ENCODE measurements around the gene CDC42BPA. TPM values are rescaled to one million over a fixed set of nuclear protein-coding genes. Genes with fewer than 3 reads are reported as not detected.
A peak's percentile ranks its signal among the peaks of the same experiment; 100 is the strongest.

CDC42BPA gene
- total RNA-seq, 1 experiment from 2014 or later, result 102 TPM

GRCh38 chr1:227328405-227329019 is 10.2 kb upstream of the CDC42BPA start:
- Mint-ChIP-seq H3K36me3 (ENCODE audit: insufficient read depth, unreplicated experiment) (no peaks in the 10 kb centered on the region), H3K4me3 (ENCODE audit: unreplicated experiment) (no peak overlapping the region), H3K27me3 (ENCODE audit: insufficient read depth, unreplicated experiment) (no peaks in the 10 kb centered on the region), H3K4me1 (ENCODE audit: insufficient read depth, unreplicated experiment) (peaks cover 4% of the 10 kb centered on the region), H3K27ac (ENCODE audit: low read depth, unreplicated experiment) (no peak overlapping the region), H3K9me3 (ENCODE audit: unreplicated experiment) (peaks cover 16% of the 10 kb centered on the region)
- BruUV-seq (replicated peaks), result no TSS peak
- intact Hi-C loops (cut with micrococcal nuclease), result no loop called here
- ChIA-PET CTCF (interaction anchor here (0.5 to 2.0 kb wide), 4 partner anchors 10 to 94 kb away, joined by 3 to 7 read pairs (median 4); partner anchors contain the start of gene CDC42BPA), POLR2A (interaction anchor here (0.6 to 2.7 kb wide), 6 partner anchors 9 to 388 kb away, joined by 3 to 16 read pairs (median 4); no protein-coding TSS in a partner anchor)
- TF ChIP-seq, protein P1, sequence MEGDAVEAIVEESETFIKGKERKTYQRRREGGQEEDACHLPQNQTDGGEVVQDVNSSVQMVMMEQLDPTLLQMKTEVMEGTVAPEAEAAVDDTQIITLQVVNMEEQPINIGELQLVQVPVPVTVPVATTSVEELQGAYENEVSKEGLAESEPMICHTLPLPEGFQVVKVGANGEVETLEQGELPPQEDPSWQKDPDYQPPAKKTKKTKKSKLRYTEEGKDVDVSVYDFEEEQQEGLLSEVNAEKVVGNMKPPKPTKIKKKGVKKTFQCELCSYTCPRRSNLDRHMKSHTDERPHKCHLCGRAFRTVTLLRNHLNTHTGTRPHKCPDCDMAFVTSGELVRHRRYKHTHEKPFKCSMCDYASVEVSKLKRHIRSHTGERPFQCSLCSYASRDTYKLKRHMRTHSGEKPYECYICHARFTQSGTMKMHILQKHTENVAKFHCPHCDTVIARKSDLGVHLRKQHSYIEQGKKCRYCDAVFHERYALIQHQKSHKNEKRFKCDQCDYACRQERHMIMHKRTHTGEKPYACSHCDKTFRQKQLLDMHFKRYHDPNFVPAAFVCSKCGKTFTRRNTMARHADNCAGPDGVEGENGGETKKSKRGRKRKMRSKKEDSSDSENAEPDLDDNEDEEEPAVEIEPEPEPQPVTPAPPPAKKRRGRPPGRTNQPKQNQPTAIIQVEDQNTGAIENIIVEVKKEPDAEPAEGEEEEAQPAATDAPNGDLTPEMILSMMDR (IDR thresholded peaks at IDR 0.05; ENCODE audit: unreplicated experiment), result no peak
- DNase-seq (ENCODE audit: unreplicated experiment), result no peak

DNA sequence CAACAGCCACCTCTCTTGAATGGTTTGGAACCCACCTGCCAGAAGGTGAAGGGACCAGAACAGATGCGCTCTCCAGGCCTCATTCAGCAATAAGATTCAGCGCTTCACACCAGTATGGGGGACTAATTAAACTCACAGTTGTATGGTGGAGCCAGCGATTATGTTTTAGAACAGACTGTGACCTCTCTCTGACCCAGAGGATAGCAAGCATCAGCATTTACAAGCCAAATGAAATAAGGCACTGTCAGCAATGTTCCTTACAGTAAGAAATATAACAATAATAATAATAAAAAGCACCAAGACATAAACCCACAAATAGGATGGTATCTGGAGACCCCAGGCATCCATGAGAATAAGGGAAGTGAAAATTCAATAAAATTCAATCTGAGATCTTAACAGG is 6.9 kb upstream of the CDC42BPA start:
- POLR2A ChIA-PET, result interaction anchor here (0.9 to 7.7 kb wide), 4 partner anchors 7 to 134 kb away, joined by 3 to 89 read pairs (median 9); no protein-coding TSS in a partner anchor
- H3K4me3 Mint-ChIP-seq (ENCODE audit: unreplicated experiment), result no peak overlapping the region
- peaks cover 15% of the 10 kb centered on the region for H3K4me1 Mint-ChIP-seq (ENCODE audit: insufficient read depth, unreplicated experiment)
- no TSS peak for BruUV-seq (replicated peaks)
- H3K9me3 Mint-ChIP-seq (ENCODE audit: unreplicated experiment), result peaks cover 7% of the 10 kb centered on the region
- H3K27me3 Mint-ChIP-seq (ENCODE audit: insufficient read depth, unreplicated experiment), result no peaks in the 10 kb centered on the region
- intact Hi-C loops (cut with micrococcal nuclease), result no loop called here
- no peaks in the 10 kb centered on the region for H3K36me3 Mint-ChIP-seq (ENCODE audit: insufficient read depth, unreplicated experiment)
- DNase-seq (ENCODE audit: unreplicated experiment), result no peak
- TF ChIP-seq, protein P1 (IDR thresholded peaks at IDR 0.05; ENCODE audit: unreplicated experiment), result no peak
- CTCF ChIA-PET, result interaction anchor here (0.9 to 1.9 kb wide), 3 partner anchors 12 to 106 kb away, joined by 3 to 10 read pairs (median 4); no protein-coding TSS in a partner anchor
- no peak overlapping the region for H3K27ac Mint-ChIP-seq (ENCODE audit: low read depth, unreplicated experiment)

GRCh38 chr1:227323967-227324268 is 5.6 kb upstream of the CDC42BPA start:
- Mint-ChIP-seq H3K36me3 (ENCODE audit: insufficient read depth, unreplicated experiment) (no peaks in the 10 kb centered on the region), H3K4me3 (ENCODE audit: unreplicated experiment) (no peak overlapping the region), H3K27ac (ENCODE audit: low read depth, unreplicated experiment) (no peak overlapping the region), H3K4me1 (ENCODE audit: insufficient read depth, unreplicated experiment) (peaks cover 17% of the 10 kb centered on the region), H3K9me3 (ENCODE audit: unreplicated experiment) (no peaks in the 10 kb centered on the region), H3K27me3 (ENCODE audit: insufficient read depth, unreplicated experiment) (no peaks in the 10 kb centered on the region)
- intact Hi-C loops (cut with micrococcal nuclease), result no loop called here
- TF ChIP-seq, protein P1 (IDR thresholded peaks at IDR 0.05; ENCODE audit: unreplicated experiment), result no peak
- ChIA-PET CTCF (interaction anchor here (0.6 to 1.9 kb wide), 5 partner anchors 14 to 246 kb away, joined by 3 to 10 read pairs (median 4); no protein-coding TSS in a partner anchor), POLR2A (interaction anchor here (0.7 to 7.7 kb wide), 7 partner anchors 8 to 253 kb away, joined by 3 to 89 read pairs (median 3); no protein-coding TSS in a partner anchor)
- peak; percentile 27 for DNase-seq (ENCODE audit: unreplicated experiment)
- no TSS peak for BruUV-seq (replicated peaks)

GRCh38 chr1:227323171-227323966 is 5.1 kb upstream of the CDC42BPA start:
- Mint-ChIP-seq H3K27ac (ENCODE audit: low read depth, unreplicated experiment) (no peak overlapping the region), H3K9me3 (ENCODE audit: unreplicated experiment) (no peaks in the 10 kb centered on the region)
- POLR2A ChIA-PET, result interaction anchor here (0.6 to 7.7 kb wide), 11 partner anchors 9 to 252 kb away, joined by 3 to 89 read pairs (median 3); no protein-coding TSS in a partner anchor

More at GRCh38 chr1:227323171-227323966, 5.1 kb upstream of the CDC42BPA start:
- peak; percentile 69 for DNase-seq (ENCODE audit: unreplicated experiment)
- peaks cover 20% of the 10 kb centered on the region for H3K4me1 Mint-ChIP-seq (ENCODE audit: insufficient read depth, unreplicated experiment)
- H3K36me3 Mint-ChIP-seq (ENCODE audit: insufficient read depth, unreplicated experiment), result no peaks in the 10 kb centered on the region
- BruUV-seq (replicated peaks), result no TSS peak
- no peak overlapping the region for H3K4me3 Mint-ChIP-seq (ENCODE audit: unreplicated experiment)
- intact Hi-C loops (cut with micrococcal nuclease), result no loop called here
- TF ChIP-seq, protein P1 (IDR thresholded peaks at IDR 0.05; ENCODE audit: unreplicated experiment), result no peak
- no peaks in the 10 kb centered on the region for H3K27me3 Mint-ChIP-seq (ENCODE audit: insufficient read depth, unreplicated experiment)
- CTCF ChIA-PET, result interaction anchor here (0.6 to 2.1 kb wide), 8 partner anchors 8 to 753 kb away, joined by 3 to 10 read pairs (median 4); no protein-coding TSS in a partner anchor
